ENCODE data around the gene EIF1AY.
"Not testable (repeated sequence)": the region's sequence is repeated elsewhere in the genome, so short reads cannot be mapped to it uniquely, and the experiment has no call there.

EIF1AY gene

GRCh38 chrY:20575531-20576121 lies at the start of gene EIF1AY:
EIF1AY (plus strand) TSS chrY:20575776; CDS start chrY:20575872, 96 bp downstream.
- DNase-seq: peak; percentile 92

GRCh38 chrY:20528435-20528834 lies 47.1 kb upstream of the EIF1AY start:
- DNase-seq: no peak

GRCh38 chrY:20538186-20538585 lies 37.4 kb upstream of the EIF1AY start:
- DNase-seq: no peak

GRCh38 chrY:20538933-20539332 lies 36.6 kb upstream of the EIF1AY start:
- no peak for DNase-seq

GRCh38 chrY:20544451-20544960 lies 31.1 kb upstream of the EIF1AY start:
- no peak for DNase-seq

GRCh38 chrY:20546071-20546470 lies 29.5 kb upstream of the EIF1AY start:
- DNase-seq: no peak

- no peak for DNase-seq
Measured at GRCh38 chrY:20549289-20549688, 26.3 kb upstream of the EIF1AY start.

GRCh38 chrY:20551840-20552239 lies 23.7 kb upstream of the EIF1AY start:
- DNase-seq: no peak

- not testable (repeated sequence) for DNase-seq
Measured at GRCh38 chrY:20552764-20553323, 22.7 kb upstream of the EIF1AY start.

- DNase-seq: no peak
Measured at GRCh38 chrY:20555820-20556219, 19.8 kb upstream of the EIF1AY start.

GRCh38 chrY:20558677-20559076 lies 16.9 kb upstream of the EIF1AY start:
- DNase-seq: peak; percentile 6

- no peak for DNase-seq
Measured at GRCh38 chrY:20559873-20560512, 15.6 kb upstream of the EIF1AY start.

- no peak for DNase-seq
Measured at GRCh38 chrY:20571306-20571705, 4.3 kb upstream of the EIF1AY start.

GRCh38 chrY:20576506-20576905 lies 930 bp downstream of the EIF1AY start:
- DNase-seq: peak; percentile 6

GRCh38 chrY:20578206-20578605 lies 2.6 kb downstream of the EIF1AY start:
- no peak for DNase-seq

- no peak for DNase-seq
Measured at GRCh38 chrY:20581687-20582086, 6.1 kb downstream of the EIF1AY start.

GRCh38 chrY:20586161-20586560 lies 10.6 kb downstream of the EIF1AY start:
- peak; percentile 23 for DNase-seq
